Esophagus muscularis mucosa (tissue), 4 donors: ENCODE measurements around the gene ZNF2. TPM values are rescaled to one million over a fixed set of nuclear protein-coding genes. Genes with fewer than 3 reads are reported as not detected.

Source experiments
- DNase-seq: peaks from one replicate; pipeline ENCODE4 v3.0.0-alpha.2; 2017; ENCODE audit errors: extremely low spot score
- H3K27ac ChIP-seq, 4 donors: fragments of 200-600 bp; sonication (generic); replicated peaks in 1 of 4; 1 replicate in 3 of 4; 2 replicates in 1 of 4; pipeline ENCODE4 v1.5.1; 2016 to 2019; ENCODE audit warnings: mild to moderate bottlenecking in 1 of 4
- H3K27me3 ChIP-seq, 4 donors: fragments of 200-600 bp; sonication (generic); one replicate each; pipeline versions ENCODE4 v1.5.1 to v1.6.0; 2016 to 2019
- H3K36me3 ChIP-seq, 4 donors: fragments of 200-600 bp; sonication (generic); one replicate each; pipeline ENCODE4 v1.5.1; 2016 to 2019
- H3K4me1 ChIP-seq, 4 donors: fragments of 200-600 bp; sonication (generic); one replicate each; pipeline ENCODE4 v1.5.1; 2016 to 2019
- H3K4me3 ChIP-seq, 4 donors: fragments of 200-600 bp; sonication (generic); 1 replicate in 2 of 4; 2 replicates in 2 of 4; pipeline ENCODE4 v1.5.1; 2016 to 2019; ENCODE audit warnings: mild to moderate bottlenecking in 4 of 4, moderate library complexity in 1 of 4
- H3K9me3 ChIP-seq, 4 donors: fragments of 200-600 bp; sonication (generic); 1 replicate in 3 of 4; 2 replicates in 1 of 4; pipeline ENCODE4 v1.5.1; 2016 to 2019
- CTCF ChIP-seq, 3 experiments: fragments of 200-600 bp in 2 of 3; fragments of 450-650 bp in 1 of 3; sonication (generic) in 2 of 3; IDR thresholded peaks; one replicate each; pipeline ENCODE4 v1.5.1; 2017 to 2019; ENCODE audit warnings: antibody characterized with exemption in 3 of 3, mild to moderate bottlenecking in 2 of 3, moderate library complexity in 1 of 3
- EP300 ChIP-seq: sonication (generic); formaldehyde crosslinking; IDR thresholded peaks from one replicate; pipeline ENCODE4 v1.6.1; 2017; ENCODE audit warnings: antibody characterized with exemption
- POLR2A ChIP-seq: fragments of 450-650 bp; IDR thresholded peaks from one replicate; pipeline ENCODE4 v1.6.1; 2017; ENCODE audit warnings: antibody characterized with exemption, moderate library complexity, mild to moderate bottlenecking, low read depth
- POLR2AphosphoS5 ChIP-seq, 2 donors: sonication (generic); formaldehyde crosslinking; IDR thresholded peaks; one replicate each; pipeline ENCODE4 v1.6.1; 2017; ENCODE audit warnings: antibody characterized with exemption in 2 of 2
- WGBS: methylation state at CpG from one replicate; pipeline ENCODE4 v1.1.5; 2018; 5-methylcytosine and 5-hydroxymethylcytosine counted together
- intact Hi-C: fragments of 100-400 bp; cut with DNase I; formaldehyde crosslinking; loops from one replicate; pipeline ENCODE4 v1.15.1; 2023
- total RNA-seq, 4 donors: library from RNA; depleted of rRNA; stranded (reverse); fragments of >200 nt; gene quantifications; one replicate each; pipeline versions ENCODE4 v1.1.0 to v1.2.1, GENCODE V29; 2016

The ZNF2 gene
- total RNA-seq, 4 donors from 2014 or later = 3.5 to 6.9 (median 6.5) TPM

- intact Hi-C loops = no loop called here
- WGBS = 85% methylated on average over 7 of the region's 7 CpGs
- Histone ChIP-seq H3K27ac (no peak overlapping the region), H3K4me1 (peaks cover 0 to 2% (median 1%) of the 10 kb centered on the region in 4 donors), H3K9me3 (no peaks in the 10 kb centered on the region), H3K27me3 (no peaks in the 10 kb centered on the region), H3K36me3 (peaks cover 0 to 8% (median 0%) of the 10 kb centered on the region in 4 donors), H3K4me3 (no peak overlapping the region)
- DNase-seq = no peak
- no peak for TF ChIP-seq EP300
- no peak for TF ChIP-seq CTCF (IDR thresholded peaks at IDR 0.05)
- TF ChIP-seq POLR2AphosphoS5 (IDR thresholded peaks at IDR 0.05) = no peak
- no peak for TF ChIP-seq POLR2A
These were observed 6.3 kb downstream of the ZNF2 start for GRCh38 chr2:95171902-95172301.

GRCh38 chr2:95174031-95174542 lies 8.5 kb downstream of the ZNF2 start:
- no peaks in the 10 kb centered on the region for H3K4me1 ChIP-seq
- intact Hi-C loops = no loop called here
- DNase-seq = no peak
- no peaks in the 10 kb centered on the region for H3K27me3 ChIP-seq
- WGBS = 94% methylated on average over 2 of the region's 2 CpGs
- no peak for TF ChIP-seq POLR2AphosphoS5 (IDR thresholded peaks at IDR 0.05)
- TF ChIP-seq EP300 = no peak
- TF ChIP-seq POLR2A = no peak
- no peak for TF ChIP-seq CTCF (IDR thresholded peaks at IDR 0.05)
- peaks cover 0 to 27% (median 12%) of the 10 kb centered on the region in 4 donors for H3K36me3 ChIP-seq
- no peak overlapping the region for H3K27ac ChIP-seq
- H3K9me3 ChIP-seq = no peaks in the 10 kb centered on the region
- H3K4me3 ChIP-seq = no peak overlapping the region

- Histone ChIP-seq H3K9me3 (peaks cover 0 to 11% (median 0%) of the 10 kb centered on the region in 4 donors), H3K4me1 (peaks cover 0 to 4% (median 0%) of the 10 kb centered on the region in 4 donors), H3K27ac (no peak overlapping the region), H3K4me3 (no peak overlapping the region), H3K36me3 (peaks cover 28 to 69% (median 51%) of the 10 kb centered on the region in 4 donors), H3K27me3 (no peaks in the 10 kb centered on the region)
- DNase-seq = no peak
- TF ChIP-seq CTCF (IDR thresholded peaks at IDR 0.05) (no peak), POLR2A (no peak), EP300 (no peak), POLR2AphosphoS5 (IDR thresholded peaks at IDR 0.05) (no peak)
- 79% methylated on average over 7 of the region's 7 CpGs for WGBS
- intact Hi-C loops = no loop called here
These were observed 13.8 kb downstream of the ZNF2 start for GRCh38 chr2:95179451-95179850.

DNA sequence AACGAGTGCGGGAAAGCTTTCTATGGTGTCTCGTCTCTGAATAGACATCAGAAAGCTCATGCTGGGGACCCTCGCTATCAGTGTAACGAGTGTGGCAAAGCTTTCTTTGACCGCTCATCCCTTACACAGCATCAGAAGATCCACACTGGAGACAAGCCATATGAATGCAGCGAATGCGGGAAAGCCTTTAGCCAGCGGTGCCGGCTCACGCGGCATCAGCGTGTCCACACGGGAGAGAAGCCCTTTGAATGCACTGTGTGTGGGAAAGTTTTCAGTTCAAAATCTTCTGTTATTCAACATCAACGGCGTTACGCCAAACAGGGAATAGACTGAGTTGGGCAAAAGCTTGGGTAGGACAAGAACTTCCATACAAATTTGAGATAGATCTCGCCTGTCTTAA lies 16.2 kb downstream of the ZNF2 start:
- Histone ChIP-seq H3K36me3 (peaks cover 28 to 61% (median 51%) of the 10 kb centered on the region in 4 donors), H3K27me3 (no peaks in the 10 kb centered on the region), H3K4me1 (peaks cover 0 to 4% (median 0%) of the 10 kb centered on the region in 4 donors), H3K9me3 (peaks cover 0 to 11% (median 0%) of the 10 kb centered on the region in 4 donors), H3K4me3 (no peak overlapping the region), H3K27ac (no peak overlapping the region)
- intact Hi-C loops = no loop called here
- 96% methylated on average over 18 of the region's 18 CpGs for WGBS
- no peak for DNase-seq
- no peak for TF ChIP-seq POLR2A
- TF ChIP-seq CTCF (IDR thresholded peaks at IDR 0.05) = no peak
- no peak for TF ChIP-seq EP300
- no peak for TF ChIP-seq POLR2AphosphoS5 (IDR thresholded peaks at IDR 0.05)

DNA sequence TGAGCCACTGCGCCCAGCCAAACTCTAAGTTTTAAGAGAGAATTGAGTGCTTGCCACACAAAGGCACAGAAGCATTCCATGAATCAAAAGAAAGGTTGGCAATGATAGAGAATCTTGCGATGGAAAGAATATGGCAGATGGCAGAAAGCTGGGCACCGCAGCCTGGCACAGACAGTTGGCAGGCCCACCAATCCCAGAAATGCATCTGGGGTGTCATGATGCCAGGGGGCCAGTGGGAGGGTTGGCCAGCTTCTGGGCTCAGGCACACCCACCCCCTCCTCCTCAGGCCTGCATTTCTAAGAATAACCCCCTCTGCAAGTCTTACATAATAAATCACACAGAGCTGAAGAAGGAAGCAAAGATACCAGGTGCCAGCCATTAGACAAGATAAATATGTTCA lies 19.6 kb downstream of the ZNF2 start:
- Histone ChIP-seq H3K27me3 (no peaks in the 10 kb centered on the region), H3K27ac (no peak overlapping the region), H3K4me1 (no peaks in the 10 kb centered on the region), H3K9me3 (peaks cover 0 to 11% (median 0%) of the 10 kb centered on the region in 4 donors), H3K36me3 (peaks cover 23 to 32% (median 30%) of the 10 kb centered on the region in 4 donors), H3K4me3 (no peak overlapping the region)
- no peak for TF ChIP-seq EP300
- TF ChIP-seq POLR2A = no peak
- TF ChIP-seq POLR2AphosphoS5 (IDR thresholded peaks at IDR 0.05) = no peak
- TF ChIP-seq CTCF (IDR thresholded peaks at IDR 0.05) = no peak
- no peak for DNase-seq
- intact Hi-C loops = no loop called here
- 98% methylated on average over 3 of the region's 3 CpGs for WGBS
